GM12873 (cell line): ENCODE data around the gene GTF2IRD1.

ENCODE experiments used
- TF ChIP-seq, protein P1 (sequence below): IDR thresholded peaks from 2 replicates; pipeline ENCODE4 v1.5.1; 2012; ENCODE audit warnings: low read depth, mild to moderate bottlenecking, moderate library complexity, low read length, control low read depth; ENCODE audit not compliant: insufficient read depth; ENCODE audit errors: missing control alignments

The GTF2IRD1 gene

DNA sequence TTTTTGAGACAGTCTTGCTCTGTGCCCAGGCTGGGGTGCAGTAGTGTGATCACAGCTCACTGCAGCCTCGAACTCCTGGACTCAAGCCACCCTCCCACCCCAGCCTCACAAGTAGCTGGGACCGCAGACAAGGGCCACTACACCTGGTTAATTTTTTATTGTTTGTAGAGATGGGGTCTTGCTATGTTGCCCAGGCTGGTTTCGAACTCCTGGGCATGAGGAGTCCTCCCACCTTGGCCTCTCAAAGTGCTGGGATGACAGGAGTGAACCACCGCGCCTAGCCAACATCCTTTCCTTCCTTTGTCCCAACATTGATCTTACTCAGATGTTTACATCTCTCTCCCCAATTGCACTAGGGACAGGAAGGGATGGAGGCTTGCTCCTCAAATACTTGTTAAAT, 3.3 kb downstream of the GTF2IRD1 start:
- TF ChIP-seq, protein P1, sequence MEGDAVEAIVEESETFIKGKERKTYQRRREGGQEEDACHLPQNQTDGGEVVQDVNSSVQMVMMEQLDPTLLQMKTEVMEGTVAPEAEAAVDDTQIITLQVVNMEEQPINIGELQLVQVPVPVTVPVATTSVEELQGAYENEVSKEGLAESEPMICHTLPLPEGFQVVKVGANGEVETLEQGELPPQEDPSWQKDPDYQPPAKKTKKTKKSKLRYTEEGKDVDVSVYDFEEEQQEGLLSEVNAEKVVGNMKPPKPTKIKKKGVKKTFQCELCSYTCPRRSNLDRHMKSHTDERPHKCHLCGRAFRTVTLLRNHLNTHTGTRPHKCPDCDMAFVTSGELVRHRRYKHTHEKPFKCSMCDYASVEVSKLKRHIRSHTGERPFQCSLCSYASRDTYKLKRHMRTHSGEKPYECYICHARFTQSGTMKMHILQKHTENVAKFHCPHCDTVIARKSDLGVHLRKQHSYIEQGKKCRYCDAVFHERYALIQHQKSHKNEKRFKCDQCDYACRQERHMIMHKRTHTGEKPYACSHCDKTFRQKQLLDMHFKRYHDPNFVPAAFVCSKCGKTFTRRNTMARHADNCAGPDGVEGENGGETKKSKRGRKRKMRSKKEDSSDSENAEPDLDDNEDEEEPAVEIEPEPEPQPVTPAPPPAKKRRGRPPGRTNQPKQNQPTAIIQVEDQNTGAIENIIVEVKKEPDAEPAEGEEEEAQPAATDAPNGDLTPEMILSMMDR: no peak

DNA sequence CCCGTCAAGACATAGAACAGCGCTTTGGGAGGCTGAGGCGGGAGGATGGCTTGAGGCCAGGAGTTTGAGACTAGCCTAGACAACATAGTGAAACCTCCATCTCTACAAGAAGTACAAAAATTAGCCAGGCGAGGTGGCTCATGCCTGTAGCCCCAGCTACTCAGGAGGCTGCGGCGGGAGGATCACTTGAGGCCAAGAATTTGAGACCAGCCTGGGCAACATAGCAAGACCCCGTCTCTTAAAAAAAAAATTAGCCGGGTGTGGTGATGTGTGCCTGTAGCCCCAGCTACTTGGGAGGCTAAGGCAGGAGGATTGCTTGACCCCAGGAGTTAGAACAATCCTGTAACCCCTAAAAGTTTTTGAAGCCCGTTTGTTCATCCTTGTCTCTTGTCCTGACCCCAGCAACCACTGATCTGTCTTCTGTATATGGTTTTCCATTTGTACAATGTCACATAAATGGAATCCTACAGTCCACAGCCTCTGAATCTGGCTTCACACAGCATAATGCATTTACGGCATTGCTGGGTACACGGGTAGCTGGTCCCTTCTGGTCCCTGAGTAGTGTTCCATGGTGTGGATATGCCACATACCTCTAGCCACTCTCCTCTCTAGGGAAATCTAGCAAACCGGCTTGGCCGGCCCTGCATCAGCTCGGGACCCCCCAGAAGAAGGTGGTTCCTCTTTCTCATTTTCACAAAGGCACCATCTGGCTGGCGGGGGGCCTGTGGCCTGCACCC, 8.4 kb downstream of the GTF2IRD1 start:
- TF ChIP-seq, protein P1: no peak

DNA sequence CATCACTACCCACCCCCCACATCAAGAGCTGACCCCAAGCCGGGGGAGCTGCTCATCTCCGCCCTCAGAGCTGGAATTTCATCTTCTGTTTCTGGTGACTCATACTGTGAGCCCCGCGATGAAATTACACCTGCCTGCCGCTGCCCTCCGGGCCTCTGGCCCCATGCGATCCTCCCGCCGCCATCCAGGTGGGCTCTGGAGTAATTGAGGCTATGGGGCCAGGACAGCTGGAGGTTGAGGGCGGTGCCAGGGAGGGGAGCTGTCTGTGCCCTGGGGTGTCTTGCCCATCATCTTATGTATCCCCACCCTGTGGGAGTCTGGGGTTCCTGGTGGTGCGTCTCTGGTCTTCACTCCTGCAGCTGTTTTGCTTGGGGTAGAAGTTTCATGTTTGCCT, 9.0 kb downstream of the GTF2IRD1 start:
- TF ChIP-seq, protein P1: no peak

DNA sequence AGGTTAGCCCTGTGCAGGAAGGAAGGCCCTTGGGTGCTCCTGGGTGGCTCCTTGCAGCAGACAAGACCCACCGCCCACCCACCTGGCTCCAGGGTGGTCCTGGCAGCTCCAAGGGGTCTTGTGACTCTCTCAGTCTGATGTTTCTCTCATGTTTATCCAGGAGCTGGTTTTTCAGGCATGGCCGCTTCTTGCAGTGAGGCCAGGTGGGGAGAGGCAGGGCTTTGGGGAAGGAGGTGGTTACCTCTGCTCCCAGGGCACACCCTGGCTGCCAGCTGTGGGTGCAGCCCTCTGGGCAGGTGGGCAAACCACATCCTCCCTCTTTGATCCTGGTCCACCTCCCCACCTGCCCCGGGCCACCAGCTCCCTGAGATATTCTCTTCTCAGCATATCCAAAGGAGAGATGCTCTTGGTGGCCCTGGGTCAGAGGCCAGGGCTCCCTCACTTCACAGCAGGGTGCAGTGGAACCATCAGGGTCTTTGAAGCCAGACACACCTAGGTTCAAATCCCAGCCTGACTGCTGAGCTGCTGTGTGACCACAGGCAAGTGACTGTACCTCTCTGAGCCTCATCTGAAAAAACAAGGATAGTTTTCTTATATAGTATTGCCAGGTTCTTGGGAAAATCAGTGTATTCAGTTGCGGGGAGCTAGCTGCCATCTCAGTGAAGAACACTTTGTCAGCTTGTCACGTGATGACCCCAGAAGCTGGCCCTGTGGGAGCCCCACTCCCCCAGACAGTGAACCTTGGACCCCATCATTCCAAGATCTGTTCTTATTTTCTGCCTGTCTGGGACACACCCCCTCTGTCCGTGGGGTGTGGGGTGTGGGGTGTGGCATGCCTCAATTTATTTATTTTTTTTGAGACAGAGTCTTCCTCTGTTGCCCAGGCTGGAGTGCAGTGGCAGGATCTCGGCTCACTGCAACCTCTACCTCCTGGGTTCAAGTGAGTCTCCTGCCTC, 11.5 kb downstream of the GTF2IRD1 start:
- TF ChIP-seq, protein P1: no peak

DNA sequence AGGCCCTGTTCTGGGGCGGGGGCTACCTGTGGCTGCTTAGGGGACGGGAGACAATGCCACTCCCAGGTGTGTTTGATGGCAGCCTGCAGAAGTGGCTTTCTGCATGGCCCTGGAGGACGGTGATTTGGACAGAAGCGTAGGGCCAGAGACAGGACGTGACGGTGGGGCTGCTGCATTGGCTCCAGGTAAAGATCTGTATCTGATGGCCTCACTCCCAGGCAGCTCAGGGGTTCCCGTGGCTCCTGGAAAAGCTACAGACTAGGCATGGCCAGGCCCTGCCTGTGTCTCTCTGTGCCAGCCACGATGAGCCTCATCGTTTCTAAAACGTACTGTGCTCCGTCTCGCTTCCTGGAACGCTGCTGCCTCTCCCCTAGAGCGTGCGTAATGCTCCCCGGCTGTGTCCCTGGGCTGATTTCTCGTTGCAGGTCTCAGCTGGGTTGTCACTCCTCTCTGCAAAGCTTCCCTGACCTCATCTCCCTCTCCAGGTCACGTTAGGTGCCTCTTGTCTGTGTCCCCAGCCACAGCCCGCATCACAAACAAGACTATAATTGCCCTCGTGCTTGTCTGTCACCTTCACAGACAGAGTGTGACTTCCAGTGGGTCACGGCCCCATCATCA, 12.6 kb downstream of the GTF2IRD1 start:
- TF ChIP-seq, protein P1: no peak

DNA sequence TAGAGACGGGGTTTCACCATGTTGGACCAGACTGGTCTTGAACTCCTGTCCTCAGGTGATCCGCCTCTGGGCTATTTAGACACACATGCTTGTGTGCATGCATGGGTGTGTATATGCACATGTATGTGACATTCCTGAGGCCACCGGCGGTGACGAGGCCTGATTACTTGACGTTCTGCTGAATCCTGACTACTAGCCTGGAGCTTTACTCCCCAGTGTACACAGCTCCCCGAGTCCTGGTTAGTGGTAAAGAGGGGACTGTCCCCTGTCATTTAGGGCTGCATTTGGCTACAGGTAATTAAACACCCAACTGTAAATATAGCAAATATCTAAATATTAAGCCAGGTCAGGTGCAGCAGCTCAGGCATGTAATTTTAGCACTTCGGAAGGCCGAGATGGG, 14.2 kb downstream of the GTF2IRD1 start:
- TF ChIP-seq, protein P1: no peak

DNA sequence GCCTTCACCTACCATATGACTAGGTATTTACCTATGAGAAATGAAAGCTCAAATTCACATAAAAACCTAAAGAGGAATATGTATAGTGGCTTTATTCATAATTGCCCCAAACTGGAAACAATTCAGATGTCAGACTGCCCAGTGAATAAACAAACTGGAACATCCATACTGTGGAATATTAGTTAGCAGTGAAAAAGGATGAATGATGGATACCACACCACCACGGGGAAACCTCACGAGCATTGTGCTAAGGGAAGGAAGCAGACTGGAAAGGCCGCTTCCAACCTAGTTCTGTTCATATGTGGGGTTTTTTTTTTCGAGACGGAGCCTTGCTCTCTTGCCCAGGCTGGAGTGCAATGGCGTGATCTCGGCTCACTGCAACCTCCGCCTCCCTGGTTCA, 16.8 kb downstream of the GTF2IRD1 start:
- TF ChIP-seq, protein P1: no peak
